ENCODE measurements around the gene SIPA1L3. TPM values are rescaled to one million over a fixed set of nuclear protein-coding genes. Genes with fewer than 3 reads are reported as not detected.

The SIPA1L3 gene
- total and polyA plus RNA-seq, 12 donors, result 2.8 to 24.2 (median 12.3) TPM

DNA sequence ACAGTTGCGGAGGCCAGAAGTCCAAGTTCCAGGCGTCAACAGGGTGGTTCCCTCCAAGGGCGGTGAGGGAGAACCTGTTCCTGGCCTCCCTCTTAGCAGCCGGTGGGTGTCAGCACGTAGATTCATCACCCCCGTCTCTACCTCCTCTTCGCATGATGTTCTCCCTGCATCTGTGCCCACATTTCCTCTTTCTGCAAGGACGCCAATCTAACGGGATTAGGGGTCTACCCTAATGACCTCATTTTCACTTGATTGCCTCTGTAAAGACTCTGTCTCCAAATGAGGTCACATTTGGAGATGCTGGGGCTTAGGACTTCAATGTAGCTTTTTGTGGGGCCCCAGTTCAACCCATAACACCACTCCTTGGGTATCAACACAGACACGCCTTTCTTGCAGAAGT is 278.6 kb downstream of the SIPA1L3 start:
- Histone ChIP-seq H3K4me1 (peaks cover 0 to 9% (median 0%) of the 10 kb centered on the region in 9 donors), H3K27ac (peak overlapping the region in 1 of 10 donors; percentile 58), H3K9me3 (peaks cover 0 to 9% (median under 1%) of the 10 kb centered on the region in 11 donors), H3K36me3 (peaks cover 0 to 24% (median 1%) of the 10 kb centered on the region in 9 donors), H3K4me3 (no peak overlapping the region), H3K27me3 (no peaks in the 10 kb centered on the region)
- no peak for ATAC-seq
- TF ChIP-seq, protein P1, sequence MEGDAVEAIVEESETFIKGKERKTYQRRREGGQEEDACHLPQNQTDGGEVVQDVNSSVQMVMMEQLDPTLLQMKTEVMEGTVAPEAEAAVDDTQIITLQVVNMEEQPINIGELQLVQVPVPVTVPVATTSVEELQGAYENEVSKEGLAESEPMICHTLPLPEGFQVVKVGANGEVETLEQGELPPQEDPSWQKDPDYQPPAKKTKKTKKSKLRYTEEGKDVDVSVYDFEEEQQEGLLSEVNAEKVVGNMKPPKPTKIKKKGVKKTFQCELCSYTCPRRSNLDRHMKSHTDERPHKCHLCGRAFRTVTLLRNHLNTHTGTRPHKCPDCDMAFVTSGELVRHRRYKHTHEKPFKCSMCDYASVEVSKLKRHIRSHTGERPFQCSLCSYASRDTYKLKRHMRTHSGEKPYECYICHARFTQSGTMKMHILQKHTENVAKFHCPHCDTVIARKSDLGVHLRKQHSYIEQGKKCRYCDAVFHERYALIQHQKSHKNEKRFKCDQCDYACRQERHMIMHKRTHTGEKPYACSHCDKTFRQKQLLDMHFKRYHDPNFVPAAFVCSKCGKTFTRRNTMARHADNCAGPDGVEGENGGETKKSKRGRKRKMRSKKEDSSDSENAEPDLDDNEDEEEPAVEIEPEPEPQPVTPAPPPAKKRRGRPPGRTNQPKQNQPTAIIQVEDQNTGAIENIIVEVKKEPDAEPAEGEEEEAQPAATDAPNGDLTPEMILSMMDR (IDR thresholded peaks at IDR 0.05), result no peak
- intact Hi-C loops (cut with DNase I), result no loop called here
- WGBS, 2 donors, result 95 to 97% methylated on average over 10 of the region's 10 CpGs
- DNase-seq, result no peak

DNA sequence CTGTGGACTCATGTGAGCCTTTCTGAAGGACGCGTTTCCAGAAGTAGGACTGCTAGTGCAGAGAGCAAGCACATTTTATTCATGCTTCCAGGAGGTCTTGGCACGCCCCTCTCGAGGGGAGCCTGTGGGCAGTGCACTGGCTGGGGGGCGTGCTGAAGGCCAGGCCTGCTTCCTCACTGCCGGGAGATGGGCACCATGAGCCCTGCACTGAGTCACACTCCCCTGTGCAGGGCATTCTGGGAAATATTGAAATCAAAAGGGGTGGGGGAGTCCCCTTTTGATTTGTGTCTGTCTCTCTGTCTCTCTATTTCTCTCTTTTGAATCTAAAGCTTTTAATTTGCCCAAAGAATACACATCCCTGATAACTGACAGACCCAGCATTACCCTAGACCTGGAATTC is 283.1 kb downstream of the SIPA1L3 start:
- Histone ChIP-seq H3K27ac (no peak overlapping the region), H3K4me3 (no peak overlapping the region), H3K4me1 (peaks cover 0 to 6% (median 0%) of the 10 kb centered on the region in 9 donors), H3K27me3 (no peaks in the 10 kb centered on the region), H3K9me3 (no peaks in the 10 kb centered on the region), H3K36me3 (peaks cover 0 to 39% (median 0%) of the 10 kb centered on the region in 9 donors)
- TF ChIP-seq, protein P1 (IDR thresholded peaks at IDR 0.05), result no peak
- no peak for DNase-seq
- intact Hi-C loops (cut with DNase I), result loop anchor here in 1 of 10 donors (10.0 kb wide), 1 partner anchor 685 kb away; the partner anchor contains the start of gene RINL
- WGBS, 2 donors, result 69 to 78% methylated on average over 6 of the region's 6 CpGs
- no peak for ATAC-seq

DNA sequence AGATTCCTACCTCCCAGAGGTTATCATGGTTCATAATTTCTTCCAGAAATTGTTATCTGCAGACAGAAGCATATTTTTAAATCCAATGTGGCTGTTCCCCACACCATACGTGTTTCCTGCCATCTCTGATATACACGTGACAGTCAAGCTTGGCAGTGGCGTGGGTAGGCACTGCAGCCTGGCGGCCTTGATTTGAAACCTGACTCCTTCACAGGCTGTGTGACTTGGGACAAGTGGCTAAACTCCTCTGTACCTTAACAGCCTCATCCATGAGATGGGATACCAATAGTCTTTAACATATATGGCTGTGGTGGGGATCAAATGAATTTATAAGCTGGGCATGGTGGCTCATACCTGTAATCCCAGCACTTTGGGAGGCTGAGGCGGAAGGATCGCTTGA is 283.8 kb downstream of the SIPA1L3 start:
- Histone ChIP-seq H3K36me3 (peaks cover 0 to 43% (median 0%) of the 10 kb centered on the region in 9 donors), H3K27me3 (no peaks in the 10 kb centered on the region), H3K4me3 (no peak overlapping the region), H3K9me3 (no peaks in the 10 kb centered on the region), H3K4me1 (peaks cover 0 to 6% (median 0%) of the 10 kb centered on the region in 9 donors), H3K27ac (no peak overlapping the region)
- ATAC-seq (no peak), DNase-seq (no peak)
- TF ChIP-seq, protein P1 (IDR thresholded peaks at IDR 0.05), result no peak
- intact Hi-C loops (cut with DNase I), result loop anchor here in 1 of 10 donors (10.0 kb wide), 1 partner anchor 684 kb away; the partner anchor contains the start of gene RINL
- 92 to 95% methylated on average over 6 of the region's 6 CpGs for WGBS, 2 donors

DNA sequence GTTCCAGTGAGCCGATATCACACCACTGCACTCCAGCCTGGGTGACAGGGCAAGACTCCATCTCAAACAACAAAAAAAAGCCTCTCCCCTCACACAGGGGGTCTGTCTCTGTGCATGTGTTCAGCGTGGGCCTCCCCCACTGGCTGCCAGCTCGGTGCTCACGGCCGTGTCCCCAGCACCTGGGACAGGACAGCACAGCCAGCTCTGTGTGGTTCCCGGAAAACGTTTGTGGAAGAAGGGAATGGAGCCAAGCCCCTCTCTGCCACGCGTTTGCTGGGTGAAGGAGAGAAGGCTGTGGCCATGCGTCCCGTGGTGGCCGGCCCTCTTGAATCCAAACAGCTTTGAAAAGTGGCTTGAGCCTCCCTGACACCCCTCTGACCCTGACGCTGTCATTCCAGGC is 284.7 kb downstream of the SIPA1L3 start:
- Histone ChIP-seq H3K27ac (no peak overlapping the region), H3K36me3 (peaks cover 0 to 45% (median 0%) of the 10 kb centered on the region in 9 donors), H3K4me3 (no peak overlapping the region), H3K27me3 (no peaks in the 10 kb centered on the region), H3K4me1 (peaks cover 0 to 6% (median 0%) of the 10 kb centered on the region in 9 donors), H3K9me3 (no peaks in the 10 kb centered on the region)
- ATAC-seq (no peak), DNase-seq (no peak)
- WGBS, 2 donors, result 93 to 96% methylated on average over 13 of the region's 13 CpGs
- intact Hi-C loops (cut with DNase I), result loop anchor here in 1 of 10 donors (10.0 kb wide), 1 partner anchor 683 kb away; the partner anchor contains the start of gene RINL
- TF ChIP-seq, protein P1 (IDR thresholded peaks at IDR 0.05), result no peak
